HG02588 (cell line): ENCODE data around the gene ZNF302.

Experiments
- ATAC-seq: cut with Tn5 transposase; IDR thresholded peaks from one replicate; pipeline ENCODE4 v1.9.1; 2021; ENCODE audit warnings: mild to moderate bottlenecking, moderate library complexity; ENCODE audit not compliant: unreplicated experiment

The ZNF302 gene

DNA sequence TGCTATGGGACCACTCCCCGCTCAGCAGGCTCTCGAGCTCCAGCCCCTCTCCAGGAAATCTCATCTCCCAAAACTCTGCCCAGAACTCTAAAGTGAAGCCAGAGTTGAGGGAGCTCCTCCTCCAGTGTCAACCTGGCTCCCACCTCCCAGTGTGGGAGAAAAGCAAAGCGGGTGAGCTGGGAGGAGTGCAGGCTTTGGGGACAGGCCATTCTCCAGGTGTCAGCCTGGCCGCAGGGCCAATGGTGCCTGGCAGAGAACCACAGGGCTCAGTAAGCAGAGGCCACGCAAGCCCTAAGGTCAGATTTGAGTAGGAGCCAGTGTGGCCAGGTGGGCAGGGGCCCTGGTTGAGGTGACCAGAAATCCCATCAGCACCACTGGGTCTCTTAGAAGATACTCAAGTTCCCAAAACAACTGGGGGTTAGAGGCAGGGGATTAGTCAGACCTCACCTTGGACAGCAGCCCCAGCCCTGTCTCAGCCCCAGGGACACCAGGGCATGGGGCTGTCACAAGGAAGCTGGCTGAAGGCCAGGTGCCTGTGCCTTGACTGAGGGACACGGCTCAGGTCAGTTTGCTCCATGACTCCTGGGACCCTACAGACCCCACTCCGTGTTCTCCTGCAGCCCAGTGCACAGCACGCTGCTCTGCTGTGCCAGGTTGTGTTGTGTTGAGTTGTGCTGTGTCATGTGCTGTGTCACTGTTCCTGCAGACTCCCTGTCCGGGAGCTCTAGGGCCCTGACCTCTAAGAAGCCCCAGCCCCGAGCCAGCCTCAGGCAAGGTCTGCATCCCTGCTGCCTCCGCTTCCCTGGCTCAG, 53.7 kb downstream of the ZNF302 start:
- ATAC-seq = no peak

DNA sequence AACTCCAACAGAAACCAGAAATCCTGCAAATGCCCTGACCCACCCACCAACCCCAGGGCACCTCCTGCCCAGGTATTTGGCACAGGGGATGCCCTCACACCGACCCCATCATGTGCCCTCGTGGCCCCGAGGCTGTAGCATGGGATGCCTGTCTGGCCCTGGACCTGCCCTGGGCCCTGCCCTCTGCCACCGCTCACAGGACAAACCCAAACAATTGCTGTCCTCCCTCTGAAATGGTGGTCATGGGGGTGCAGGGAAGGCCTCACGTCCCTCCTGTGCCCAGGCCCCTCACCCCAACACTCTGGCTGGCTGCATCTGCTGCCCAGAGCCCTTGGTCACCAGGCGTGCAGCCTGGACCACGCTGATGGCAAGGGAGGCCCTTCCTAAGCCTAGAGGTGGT, 54.5 kb downstream of the ZNF302 start:
- ATAC-seq = no peak

DNA sequence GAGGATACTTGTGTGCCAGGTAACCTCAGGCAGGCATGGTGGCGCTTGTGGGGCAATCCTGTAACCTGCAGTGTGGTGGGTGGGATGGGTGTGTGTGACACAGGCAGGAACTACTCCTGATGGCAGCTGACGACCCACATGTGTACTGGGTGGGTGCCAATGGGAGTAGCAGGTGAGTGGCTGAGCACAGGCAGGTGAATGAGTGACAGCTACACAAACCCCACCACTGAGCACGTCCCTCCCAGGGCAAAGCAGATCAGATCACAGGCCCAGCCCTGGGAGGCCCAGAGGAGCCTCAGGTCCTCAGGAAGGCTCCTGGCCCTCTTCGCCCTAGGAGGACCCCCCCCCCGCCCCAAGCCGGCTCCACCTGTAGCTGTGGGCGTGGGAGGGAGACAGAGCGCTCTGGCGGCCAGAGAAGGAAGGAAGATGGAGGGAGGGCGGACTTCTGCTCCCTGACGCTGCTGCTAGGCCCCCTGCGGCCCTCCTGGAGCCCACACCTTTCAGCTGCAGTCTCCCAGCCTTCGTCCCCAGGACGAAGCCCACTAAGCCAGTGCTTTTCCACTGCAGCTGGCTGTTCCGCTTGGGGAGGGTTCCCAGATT, 55.2 kb downstream of the ZNF302 start:
- ATAC-seq = no peak

DNA sequence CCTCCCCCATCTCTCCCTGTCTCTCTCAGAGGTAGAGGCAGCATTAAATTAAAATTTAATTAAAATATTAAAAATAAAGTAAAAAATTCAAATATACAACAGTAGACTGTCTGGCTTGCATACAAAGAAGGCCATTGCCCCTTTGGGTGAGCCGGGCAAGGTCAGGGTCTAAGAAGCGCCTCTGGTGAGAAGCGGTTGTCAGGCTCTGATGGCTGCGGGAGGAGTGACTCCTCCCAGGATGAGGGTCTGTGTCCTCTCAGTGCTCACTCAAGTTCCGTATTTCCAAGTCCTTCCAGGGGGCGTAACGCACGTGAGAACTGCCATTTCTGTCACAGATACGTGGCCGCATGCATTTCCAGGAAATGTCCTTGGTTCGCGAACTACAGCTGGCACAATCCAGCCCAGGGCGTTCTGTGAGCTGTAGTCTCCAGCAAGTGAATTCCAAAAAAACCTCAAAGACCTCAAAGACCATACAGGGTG, 55.8 kb downstream of the ZNF302 start:
- ATAC-seq = peak; percentile 8

DNA sequence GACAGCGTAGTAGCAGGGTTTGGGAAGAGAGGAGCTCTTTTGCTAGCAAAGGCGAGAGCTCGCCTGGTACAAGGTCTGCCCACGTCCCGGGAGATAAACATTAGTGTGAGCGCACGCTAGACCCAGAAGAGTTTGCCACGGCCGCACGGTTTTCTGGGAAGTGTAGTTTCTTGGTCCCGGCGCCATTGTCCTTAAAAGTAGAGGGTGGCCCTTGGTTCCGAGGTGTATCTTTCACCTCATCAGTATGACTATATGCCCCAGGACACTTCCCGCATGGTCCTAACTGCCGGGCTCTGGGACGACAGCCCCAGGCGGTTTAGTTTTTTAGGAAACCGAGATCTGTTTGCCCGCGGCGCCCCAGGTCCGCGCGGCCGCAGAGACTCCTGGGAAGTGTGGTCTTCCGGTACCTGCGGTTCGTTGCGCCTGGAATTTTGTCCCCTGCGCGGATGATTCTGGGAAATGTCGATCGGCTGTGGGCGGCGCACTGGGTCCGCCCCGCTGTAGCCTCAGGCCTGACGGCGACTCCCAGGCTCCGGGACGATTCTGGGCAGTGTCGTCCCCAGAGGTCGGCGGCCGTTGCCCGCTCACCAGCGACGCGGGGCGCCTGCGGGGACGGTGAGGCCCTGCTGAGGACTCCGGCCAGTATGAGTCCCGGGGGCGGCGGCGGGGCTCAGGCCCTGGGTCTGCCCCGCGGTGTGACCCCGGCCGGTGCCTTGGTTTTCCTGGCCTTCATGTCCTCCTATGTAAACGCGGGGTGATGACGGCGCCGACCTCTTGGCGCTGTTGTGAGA, 56.5 kb downstream of the ZNF302 start, which contains the start of gene ZNF181:
Gene ZNF181, plus strand, starts transcription at position 498 of the 791 bp plus-strand sequence. CDS start 795 bp downstream, outside the sequence.
- ATAC-seq = peak; percentile 80

DNA sequence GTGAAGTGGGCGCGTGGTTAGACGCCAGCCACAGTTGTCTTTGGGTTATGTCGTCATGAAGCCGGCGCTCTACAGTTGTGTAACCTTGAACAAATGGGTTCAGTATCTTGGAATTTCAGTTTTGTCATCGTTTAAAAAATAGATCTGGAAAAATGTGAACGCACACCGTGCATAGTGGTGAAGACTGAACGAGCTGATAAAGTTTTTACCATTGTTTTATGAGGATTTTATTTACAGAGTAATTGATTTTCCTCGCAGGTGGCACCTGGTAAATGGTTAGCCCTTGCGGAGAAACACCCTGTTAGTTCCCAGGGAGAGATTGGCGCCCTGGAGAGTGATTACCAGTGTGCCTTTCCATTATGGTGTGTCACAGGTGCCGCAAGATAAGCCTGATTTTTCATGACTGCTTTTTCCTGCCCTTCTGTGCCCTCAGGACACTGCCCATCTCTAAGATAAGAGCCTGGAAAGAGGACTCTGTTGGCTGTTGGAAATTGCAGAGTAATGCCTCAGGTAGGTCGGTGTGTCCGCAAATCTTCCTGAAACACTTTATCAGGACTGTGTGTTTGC, 57.1 kb downstream of the ZNF302 start:
- no peak for ATAC-seq
